Calu3 (cell line): ENCODE data around the gene DGKG. TPM values are rescaled to one million over a fixed set of nuclear protein-coding genes. Genes with fewer than 3 reads are reported as not detected.

ENCODE experiments used
- BruUV-seq: library from RNA; stranded (reverse); fragments of 400-500 nt; replicated peaks from 2 replicates; lab custom pipeline; 2021; lab: Mats Ljungman, UMichigan
- CTCF ChIA-PET: fragments of 300-600 bp; sonication (Branson Sonifier 250); formaldehyde crosslinking; loops from one replicate; lab custom pipeline; 2022; ENCODE audit warnings: antibody characterized with exemption; lab: Charles Lee
- DNase-seq: peaks from one replicate; pipeline ENCODE4 v3.0.0; 2022
- H3K27ac Mint-ChIP-seq: one replicate; pipeline ENCODE4 v1.8.0; 2022; ENCODE audit warnings: mixed read lengths; ENCODE audit not compliant: unreplicated experiment
- H3K27me3 Mint-ChIP-seq: one replicate; pipeline ENCODE4 v1.8.0; 2022; ENCODE audit warnings: mixed read lengths; ENCODE audit not compliant: unreplicated experiment
- H3K36me3 Mint-ChIP-seq: one replicate; pipeline ENCODE4 v1.8.0; 2022; ENCODE audit warnings: mild to moderate bottlenecking, moderate library complexity, mixed read lengths; ENCODE audit not compliant: insufficient read depth, unreplicated experiment
- H3K4me1 Mint-ChIP-seq: one replicate; pipeline ENCODE4 v1.8.0; 2022; ENCODE audit warnings: mild to moderate bottlenecking, low read depth, mixed read lengths; ENCODE audit not compliant: unreplicated experiment
- H3K4me3 Mint-ChIP-seq: one replicate; pipeline ENCODE4 v1.8.0; 2022; ENCODE audit warnings: mild to moderate bottlenecking, low read depth, moderate library complexity, mixed read lengths; ENCODE audit not compliant: unreplicated experiment
- H3K9me3 Mint-ChIP-seq: one replicate; pipeline ENCODE4 v1.8.0; 2022; ENCODE audit warnings: low read depth, mixed read lengths; ENCODE audit not compliant: unreplicated experiment
- CTCF ChIP-seq: fragments of 200-600 bp; IDR thresholded peaks from one replicate; pipeline ENCODE4 v1.8.0; 2022; ENCODE audit warnings: antibody characterized with exemption; ENCODE audit not compliant: unreplicated experiment
- intact Hi-C: fragments of 100-400 bp; cut with micrococcal nuclease; formaldehyde crosslinking; loops from one replicate; pipeline ENCODE4 v1.10.0; 2022; ENCODE audit not compliant: unreplicated experiment
- total RNA-seq: library from RNA; stranded (reverse); gene quantifications from 2 replicates; pipeline ENCODE4 v1.2.3, GENCODE V29; 2022

The DGKG gene
- total RNA-seq, 1 experiment from 2014 or later, result 5.7 TPM

- no peak for TF ChIP-seq CTCF
- CTCF ChIA-PET, result no interaction called here
- no peaks in the 10 kb centered on the region for H3K4me1 Mint-ChIP-seq
- intact Hi-C loops, result no loop called here
- H3K36me3 Mint-ChIP-seq, result no peaks in the 10 kb centered on the region
- peaks cover 2% of the 10 kb centered on the region for H3K27me3 Mint-ChIP-seq
- H3K9me3 Mint-ChIP-seq, result no peaks in the 10 kb centered on the region
- BruUV-seq, result no TSS peak
- no peak for DNase-seq
- no peak overlapping the region for H3K4me3 Mint-ChIP-seq
- H3K27ac Mint-ChIP-seq, result no peak overlapping the region
These were observed 154.5 kb downstream of the DGKG start for GRCh38 chr3:186207515-186207914.

- no peak for DNase-seq
- no peaks in the 10 kb centered on the region for H3K4me1 Mint-ChIP-seq
- no peaks in the 10 kb centered on the region for H3K9me3 Mint-ChIP-seq
- TF ChIP-seq CTCF, result no peak
- H3K27ac Mint-ChIP-seq, result no peak overlapping the region
- intact Hi-C loops, result no loop called here
- no peak overlapping the region for H3K4me3 Mint-ChIP-seq
- no peaks in the 10 kb centered on the region for H3K36me3 Mint-ChIP-seq
- no peaks in the 10 kb centered on the region for H3K27me3 Mint-ChIP-seq
- no TSS peak for BruUV-seq
- CTCF ChIA-PET, result interaction anchor here (0.9 kb wide), 1 partner anchor 16 kb away, joined by 3 read pairs; no protein-coding TSS in a partner anchor
These were observed 161.3 kb downstream of the DGKG start for GRCh38 chr3:186200726-186201125.

- CTCF ChIA-PET, result no interaction called here
- intact Hi-C loops, result no loop called here
- no peak for DNase-seq
- Mint-ChIP-seq H3K27ac (no peak overlapping the region), H3K4me3 (no peak overlapping the region), H3K4me1 (no peaks in the 10 kb centered on the region), H3K9me3 (no peaks in the 10 kb centered on the region), H3K36me3 (no peaks in the 10 kb centered on the region), H3K27me3 (no peaks in the 10 kb centered on the region)
- no peak for TF ChIP-seq CTCF
- BruUV-seq, result no TSS peak
These were observed 163.6 kb downstream of the DGKG start for GRCh38 chr3:186198442-186198841.

- intact Hi-C loops, result no loop called here
- CTCF ChIA-PET, result interaction anchor here (0.6 to 0.7 kb wide), 2 partner anchors 10 to 79 kb away, joined by 3 to 6 read pairs; no protein-coding TSS in a partner anchor
- Mint-ChIP-seq H3K36me3 (no peaks in the 10 kb centered on the region), H3K4me3 (peak overlapping the region; percentile 5), H3K27ac (no peak overlapping the region), H3K27me3 (peaks cover 26% of the 10 kb centered on the region), H3K9me3 (no peaks in the 10 kb centered on the region), H3K4me1 (no peaks in the 10 kb centered on the region)
- no peak for TF ChIP-seq CTCF
- no peak for DNase-seq
- BruUV-seq, result no TSS peak
These were observed 167.6 kb downstream of the DGKG start for GRCh38 chr3:186194451-186194811.
